OCI-LY1 (cell line): ENCODE data around the gene MROH7.

ENCODE experiments used
- H2AFZ ChIP-seq: fragments of 200-600 bp; sonication (generic), shearing (Covaris generic); 2 replicates; pipeline ENCODE4 v1.6.0; 2014; ENCODE audit warnings: antibody characterized with exemption, mild to moderate bottlenecking, low read length
- H3F3A ChIP-seq: fragments of 200-600 bp; sonication (generic), shearing (Covaris generic); 2 replicates; pipeline ENCODE4 v1.6.0; 2014; ENCODE audit warnings: mild to moderate bottlenecking, antibody characterized with exemption, low read length, moderate library complexity; ENCODE audit not compliant: insufficient read depth
- H3K27ac ChIP-seq: fragments of 200-600 bp; sonication (generic); 2 replicates; pipeline ENCODE4 v1.5.1; 2014; ENCODE audit warnings: low read length, mixed run types, mild to moderate bottlenecking, low read depth; ENCODE audit not compliant: poor library complexity, severe bottlenecking
- H3K27me3 ChIP-seq: fragments of 200-600 bp; sonication (generic); 2 replicates; pipeline ENCODE4 v1.6.0; 2014; ENCODE audit warnings: antibody characterized with exemption, mild to moderate bottlenecking, low read length, moderate library complexity; ENCODE audit not compliant: insufficient read depth
- H3K36me3 ChIP-seq: fragments of 200-600 bp; sonication (generic); 2 replicates; pipeline ENCODE4 v1.6.1; 2014; ENCODE audit warnings: mild to moderate bottlenecking, antibody characterized with exemption, low read length, moderate library complexity, mixed read lengths; ENCODE audit not compliant: insufficient read depth
- H3K4me1 ChIP-seq: fragments of 200-600 bp; sonication (generic); 2 replicates; pipeline ENCODE4 v1.5.1; 2014; ENCODE audit warnings: mild to moderate bottlenecking, low read length, moderate library complexity; ENCODE audit not compliant: insufficient read depth, severe bottlenecking
- H3K4me2 ChIP-seq: fragments of 200-600 bp; sonication (generic), shearing (Covaris generic); 2 replicates; pipeline ENCODE4 v1.6.1; 2014; ENCODE audit warnings: low read length
- H3K4me3 ChIP-seq: fragments of 200-600 bp; sonication (generic); 2 replicates; pipeline ENCODE4 v1.5.1; 2014; ENCODE audit warnings: low read length, low read depth, mild to moderate bottlenecking, mixed read lengths; ENCODE audit not compliant: poor library complexity, severe bottlenecking
- H3K79me2 ChIP-seq: fragments of 200-600 bp; shearing (Covaris generic); 2 replicates; pipeline ENCODE4 v1.6.1; 2016; ENCODE audit warnings: mixed run types, low read length, mixed read lengths; ENCODE audit not compliant: insufficient read depth
- H3K9ac ChIP-seq: fragments of 200-600 bp; sonication (generic), shearing (Covaris generic); 2 replicates; pipeline ENCODE4 v1.6.1; 2014; ENCODE audit warnings: mild to moderate bottlenecking, low read length, mixed read lengths
- H3K9me2 ChIP-seq: fragments of 200-600 bp; sonication (generic), shearing (Covaris generic); 2 replicates; pipeline ENCODE4 v1.6.1; 2014; ENCODE audit warnings: low read depth, mild to moderate bottlenecking, low read length, mixed read lengths
- H3K9me3 ChIP-seq: fragments of 200-600 bp; shearing (Covaris generic); 2 replicates; pipeline ENCODE4 v1.6.1; 2014; ENCODE audit warnings: low read length, mixed read lengths
- H4K20me1 ChIP-seq: fragments of 200-600 bp; sonication (generic), shearing (Covaris generic); 2 replicates; pipeline ENCODE4 v1.6.0; 2016; ENCODE audit warnings: mild to moderate bottlenecking, low read length; ENCODE audit not compliant: insufficient read depth
- CTCF ChIP-seq: fragments of 200-600 bp; sonication (generic), shearing (Covaris generic); IDR thresholded peaks from 2 replicates; pipeline ENCODE4 v1.5.1; 2017; ENCODE audit warnings: mild to moderate bottlenecking, antibody characterized with exemption, low read length, moderate library complexity, mixed read lengths
- EZH2 ChIP-seq: fragments of 200-600 bp; sonication (generic), shearing (Covaris generic); IDR thresholded peaks from 2 replicates; pipeline ENCODE4 v1.8.0; 2017; ENCODE audit warnings: borderline replicate concordance, mixed run types, mild to moderate bottlenecking, antibody characterized with exemption, low read length, moderate library complexity, mixed read lengths

MROH7 gene

GRCh38 chr1:54696262-54696661, 54.7 kb downstream of the MROH7 start:
- Histone ChIP-seq H3F3A (no peaks in the 10 kb centered on the region), H3K27me3 (no peaks in the 10 kb centered on the region), H3K27ac (no peak overlapping the region), H4K20me1 (no peaks in the 10 kb centered on the region), H3K4me3 (no peak overlapping the region), H3K79me2 (no peaks in the 10 kb centered on the region), H3K4me1 (no peaks in the 10 kb centered on the region), H3K9ac (no peak overlapping the region), H3K9me2 (no peaks in the 10 kb centered on the region), H2AFZ (no peak overlapping the region), H3K4me2 (no peak overlapping the region), H3K9me3 (no peaks in the 10 kb centered on the region), H3K36me3 (no peaks in the 10 kb centered on the region)
- TF ChIP-seq EZH2 (no peak), CTCF (no peak)

- Histone ChIP-seq H3K27me3 (no peaks in the 10 kb centered on the region), H3K4me1 (no peaks in the 10 kb centered on the region), H3K36me3 (no peaks in the 10 kb centered on the region), H3K9me2 (no peaks in the 10 kb centered on the region), H2AFZ (no peak overlapping the region), H3K27ac (no peak overlapping the region), H4K20me1 (no peaks in the 10 kb centered on the region), H3F3A (no peaks in the 10 kb centered on the region), H3K4me2 (no peak overlapping the region), H3K79me2 (no peaks in the 10 kb centered on the region), H3K4me3 (no peak overlapping the region), H3K9ac (no peak overlapping the region), H3K9me3 (no peaks in the 10 kb centered on the region)
- TF ChIP-seq EZH2 (no peak), CTCF (no peak)
Observed at GRCh38 chr1:54697896-54698295, 56.3 kb downstream of the MROH7 start.

- Histone ChIP-seq H3K9me2 (no peaks in the 10 kb centered on the region), H3K27ac (no peak overlapping the region), H3K9ac (no peak overlapping the region), H3K9me3 (no peaks in the 10 kb centered on the region), H3K36me3 (no peaks in the 10 kb centered on the region), H3F3A (no peaks in the 10 kb centered on the region), H4K20me1 (no peaks in the 10 kb centered on the region), H3K4me3 (no peak overlapping the region), H3K4me2 (no peak overlapping the region), H3K27me3 (no peaks in the 10 kb centered on the region), H3K79me2 (no peaks in the 10 kb centered on the region), H3K4me1 (no peaks in the 10 kb centered on the region), H2AFZ (no peak overlapping the region)
- no peak for TF ChIP-seq EZH2
Observed at GRCh38 chr1:54698346-54698745, 56.8 kb downstream of the MROH7 start.

GRCh38 chr1:54699936-54700525, 58.4 kb downstream of the MROH7 start:
- Histone ChIP-seq H3K9ac (no peak overlapping the region), H3K36me3 (no peaks in the 10 kb centered on the region), H3K9me3 (no peaks in the 10 kb centered on the region), H3K79me2 (no peaks in the 10 kb centered on the region), H3K27ac (no peak overlapping the region), H3K4me1 (no peaks in the 10 kb centered on the region), H3K9me2 (no peaks in the 10 kb centered on the region), H2AFZ (no peak overlapping the region), H4K20me1 (no peaks in the 10 kb centered on the region), H3F3A (no peaks in the 10 kb centered on the region), H3K4me3 (no peak overlapping the region), H3K27me3 (no peaks in the 10 kb centered on the region), H3K4me2 (no peak overlapping the region)
- TF ChIP-seq CTCF, result no peak
- no peak for TF ChIP-seq EZH2
